BJ (cell line): ENCODE results near the gene IRF9. TPM values are rescaled to one million over a fixed set of nuclear protein-coding genes. Genes with fewer than 3 reads are reported as not detected.
A peak's percentile ranks its signal among the peaks of the same experiment; 100 is the strongest.

Source experiments
- CTCF ChIA-PET: fragments of 350-600 bp; formaldehyde crosslinking; extraction: SDS; loops from one replicate; lab custom pipeline; 2021; ENCODE audit warnings: antibody characterized with exemption, inconsistent platforms; lab: Yijun Ruan, JAX
- POLR2A ChIA-PET: fragments of 300-600 bp; sonication (Branson Sonifier 250); formaldehyde crosslinking; extraction: SDS; loops from one replicate; lab custom pipeline; 2021; ENCODE audit warnings: antibody characterized with exemption; lab: Charles Lee
- DNase-seq: peaks from one replicate; pipeline ENCODE4 v3.0.0-alpha.2; 2011; ENCODE audit warnings: low read depth
- H3K27me3 ChIP-seq: 2 replicates; pipeline ENCODE4 v1.6.0; 2011; ENCODE audit warnings: low read length; ENCODE audit not compliant: control insufficient read depth, insufficient read depth
- H3K36me3 ChIP-seq: 2 replicates; pipeline ENCODE4 v1.5.1; 2011; ENCODE audit warnings: low read length; ENCODE audit not compliant: control insufficient read depth, insufficient read depth
- H3K4me3 ChIP-seq: 2 replicates; pipeline ENCODE4 v1.5.1; 2011; ENCODE audit warnings: low read depth, mild to moderate bottlenecking, control low read depth, low read length
- polyA plus RNA-seq: library from polyadenylated mRNA; depleted of rRNA; stranded (reverse); fragments of >200 nt; gene quantifications from 2 replicates; pipeline ENCODE4 v1.2.3, GENCODE V29; 2011; rRNA removed
- small RNA-seq: library from RNA; depleted of rRNA; stranded (forward); fragments of <200 nt; gene quantifications from one replicate; pipeline ENCODE3, GENCODE V24; 2012; ENCODE audit warnings: low replicate concordance, low read depth; ENCODE audit not compliant: insufficient read length
- TF ChIP-seq, protein P1 (sequence below): IDR thresholded peaks from 2 replicates; pipeline ENCODE4 v1.5.1; 2011; ENCODE audit warnings: low read depth, mild to moderate bottlenecking, control low read depth, inconsistent platforms, low read length, moderate library complexity; ENCODE audit not compliant: insufficient read depth

The IRF9 gene
- polyA plus RNA-seq, 1 experiment = 107 TPM

DNA sequence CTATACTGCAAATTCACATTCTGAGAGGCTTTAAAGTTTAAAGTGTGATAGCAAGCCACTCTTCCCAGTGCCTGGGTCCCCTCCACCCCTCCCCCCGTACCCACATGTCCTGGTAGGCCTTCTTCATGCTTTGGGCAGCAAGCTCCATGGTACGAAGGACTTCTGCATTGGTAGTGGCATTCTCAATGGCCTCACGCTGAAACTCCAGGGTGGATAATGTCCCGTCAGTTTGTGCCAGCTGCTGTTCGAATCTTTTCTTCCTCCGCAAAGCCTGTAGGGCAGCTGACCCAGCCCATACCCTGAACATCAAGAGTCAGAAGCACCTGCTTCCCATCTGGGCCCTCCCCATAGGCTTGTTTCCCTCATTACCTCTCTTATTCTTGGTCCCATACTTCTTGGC lies 50.2 kb downstream of the IRF9 start:
- Histone ChIP-seq H3K36me3 (peaks cover 23% of the 10 kb centered on the region), H3K4me3 (no peak overlapping the region), H3K27me3 (no peaks in the 10 kb centered on the region)
- POLR2A ChIA-PET = no interaction called here
- no peak for DNase-seq
- CTCF ChIA-PET = interaction anchor here (1.8 kb wide), 1 partner anchor 86 kb away, joined by 6 read pairs; no protein-coding TSS in a partner anchor
- TF ChIP-seq, protein P1, sequence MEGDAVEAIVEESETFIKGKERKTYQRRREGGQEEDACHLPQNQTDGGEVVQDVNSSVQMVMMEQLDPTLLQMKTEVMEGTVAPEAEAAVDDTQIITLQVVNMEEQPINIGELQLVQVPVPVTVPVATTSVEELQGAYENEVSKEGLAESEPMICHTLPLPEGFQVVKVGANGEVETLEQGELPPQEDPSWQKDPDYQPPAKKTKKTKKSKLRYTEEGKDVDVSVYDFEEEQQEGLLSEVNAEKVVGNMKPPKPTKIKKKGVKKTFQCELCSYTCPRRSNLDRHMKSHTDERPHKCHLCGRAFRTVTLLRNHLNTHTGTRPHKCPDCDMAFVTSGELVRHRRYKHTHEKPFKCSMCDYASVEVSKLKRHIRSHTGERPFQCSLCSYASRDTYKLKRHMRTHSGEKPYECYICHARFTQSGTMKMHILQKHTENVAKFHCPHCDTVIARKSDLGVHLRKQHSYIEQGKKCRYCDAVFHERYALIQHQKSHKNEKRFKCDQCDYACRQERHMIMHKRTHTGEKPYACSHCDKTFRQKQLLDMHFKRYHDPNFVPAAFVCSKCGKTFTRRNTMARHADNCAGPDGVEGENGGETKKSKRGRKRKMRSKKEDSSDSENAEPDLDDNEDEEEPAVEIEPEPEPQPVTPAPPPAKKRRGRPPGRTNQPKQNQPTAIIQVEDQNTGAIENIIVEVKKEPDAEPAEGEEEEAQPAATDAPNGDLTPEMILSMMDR = no peak

DNA sequence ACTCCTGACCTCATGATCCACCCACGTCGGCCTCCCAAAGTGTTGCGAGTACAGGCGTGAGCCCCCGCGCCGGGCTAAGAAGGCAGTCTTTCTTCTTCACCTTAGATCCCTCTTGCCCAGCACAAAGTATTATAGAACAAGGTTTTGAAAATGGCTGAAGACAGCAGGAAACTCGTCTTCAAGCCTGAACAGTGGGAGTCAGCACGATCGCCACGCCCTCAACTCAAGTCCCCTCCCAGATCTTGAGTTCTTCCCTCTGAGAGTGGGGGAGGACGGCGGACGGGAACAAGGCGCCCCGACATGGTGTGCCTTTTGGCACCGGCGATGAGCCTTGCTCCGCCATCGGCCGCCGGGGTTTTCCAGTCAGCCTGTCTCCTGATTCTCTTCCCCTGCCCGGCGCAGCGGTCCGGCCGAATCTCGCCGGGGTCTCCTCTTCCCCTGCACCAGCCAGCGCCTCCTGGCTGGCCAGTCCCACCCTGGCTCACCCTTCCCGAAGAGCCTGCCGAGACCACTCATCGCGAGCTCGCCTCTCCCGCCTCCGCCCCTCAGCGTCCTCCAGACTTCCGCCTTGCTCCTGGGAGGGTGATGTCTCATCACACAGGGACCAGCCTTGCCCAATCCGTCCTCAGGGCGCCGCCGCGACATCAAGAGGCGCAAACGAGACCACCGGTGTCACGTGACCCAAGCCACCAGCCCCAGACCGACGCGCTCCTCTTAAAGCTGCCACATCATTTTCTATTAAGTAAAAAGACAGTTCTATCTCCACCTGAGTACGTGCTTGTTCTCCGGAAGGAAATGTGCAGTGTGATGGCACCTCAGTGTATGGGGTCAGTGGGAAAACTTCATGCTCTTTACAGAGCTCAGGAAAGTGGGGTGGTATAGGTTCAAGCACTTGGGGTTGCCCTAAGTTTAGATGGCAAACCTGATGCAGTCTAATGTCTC lies 52.1 kb downstream of the IRF9 start, which contains the start of gene CHMP4A:
CHMP4A (minus strand) TSS at position 565 of the 942 bp plus-strand sequence; CDS start at position 516, 49 bp downstream.
- POLR2A ChIA-PET = no interaction called here
- CTCF ChIA-PET = interaction anchor here (0.9 to 2.4 kb wide), 4 partner anchors 29 to 85 kb away, joined by 3 to 10 read pairs (median 4); partner anchors contain the start of genes IRF9, PSME2 and TINF2

DNA sequence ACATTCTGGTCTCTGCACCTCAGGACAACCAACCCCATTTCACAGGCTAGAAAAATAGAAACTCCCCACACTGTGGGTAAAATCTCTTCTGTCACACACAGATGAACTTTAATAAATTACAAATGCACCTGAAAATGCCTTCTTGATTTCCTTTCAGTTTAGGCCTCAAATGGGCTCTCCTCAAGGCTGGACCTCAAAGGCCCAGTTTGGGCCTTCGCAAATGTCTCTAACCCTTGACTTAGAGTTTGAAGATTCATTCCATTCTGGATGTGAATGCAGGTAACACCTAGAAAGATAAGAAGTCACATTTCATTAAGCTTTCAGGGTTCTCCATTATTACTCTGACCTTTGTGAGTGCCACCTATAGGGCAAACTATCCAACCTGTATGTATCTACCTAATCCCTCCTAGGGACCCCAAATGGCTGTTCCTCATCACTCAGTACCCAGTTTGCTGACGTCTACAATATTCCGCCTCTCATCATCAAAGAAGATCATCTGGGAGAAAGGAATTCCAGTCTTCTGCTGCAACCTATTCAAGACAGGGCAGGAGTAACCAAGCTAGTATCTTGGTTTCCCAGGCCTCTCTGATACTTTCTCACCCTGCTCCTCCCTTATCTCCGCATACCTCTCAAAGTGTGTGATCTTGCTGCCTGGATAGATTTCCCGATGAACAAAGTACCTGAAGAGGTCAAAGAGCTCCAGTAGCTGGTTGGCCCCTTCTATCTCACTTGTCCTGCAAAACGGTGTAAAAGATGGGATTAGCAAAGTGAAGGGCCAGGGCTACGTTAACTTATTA lies 53.0 kb downstream of the IRF9 start:
- TF ChIP-seq, protein P1 = no peak
- H3K36me3 ChIP-seq = peaks cover 16% of the 10 kb centered on the region
- H3K4me3 ChIP-seq = peak overlapping the region; percentile 84
- no peaks in the 10 kb centered on the region for H3K27me3 ChIP-seq
- CTCF ChIA-PET = interaction anchor here (0.9 to 2.4 kb wide), 6 partner anchors 28 to 94 kb away, joined by 3 to 10 read pairs (median 4); partner anchors contain the start of genes CIDEB, IRF9, PSME2 and TINF2
- no peak for DNase-seq
- POLR2A ChIA-PET = interaction anchor here (0.6 kb wide), 1 partner anchor 9 kb away, joined by 8 read pairs; no protein-coding TSS in a partner anchor

More for the DNA sequence above, 52.1 kb downstream of the IRF9 start, which contains the start of gene CHMP4A:
- DNase-seq = peak; percentile 91
- H3K4me3 ChIP-seq = peak within 1 kb of the TSS; percentile 84
- H3K27me3 ChIP-seq = no peaks in the 10 kb centered on the region
- TF ChIP-seq, protein P1 = peak; percentile 46
- peaks cover 17% of the 10 kb centered on the region for H3K36me3 ChIP-seq

DNA sequence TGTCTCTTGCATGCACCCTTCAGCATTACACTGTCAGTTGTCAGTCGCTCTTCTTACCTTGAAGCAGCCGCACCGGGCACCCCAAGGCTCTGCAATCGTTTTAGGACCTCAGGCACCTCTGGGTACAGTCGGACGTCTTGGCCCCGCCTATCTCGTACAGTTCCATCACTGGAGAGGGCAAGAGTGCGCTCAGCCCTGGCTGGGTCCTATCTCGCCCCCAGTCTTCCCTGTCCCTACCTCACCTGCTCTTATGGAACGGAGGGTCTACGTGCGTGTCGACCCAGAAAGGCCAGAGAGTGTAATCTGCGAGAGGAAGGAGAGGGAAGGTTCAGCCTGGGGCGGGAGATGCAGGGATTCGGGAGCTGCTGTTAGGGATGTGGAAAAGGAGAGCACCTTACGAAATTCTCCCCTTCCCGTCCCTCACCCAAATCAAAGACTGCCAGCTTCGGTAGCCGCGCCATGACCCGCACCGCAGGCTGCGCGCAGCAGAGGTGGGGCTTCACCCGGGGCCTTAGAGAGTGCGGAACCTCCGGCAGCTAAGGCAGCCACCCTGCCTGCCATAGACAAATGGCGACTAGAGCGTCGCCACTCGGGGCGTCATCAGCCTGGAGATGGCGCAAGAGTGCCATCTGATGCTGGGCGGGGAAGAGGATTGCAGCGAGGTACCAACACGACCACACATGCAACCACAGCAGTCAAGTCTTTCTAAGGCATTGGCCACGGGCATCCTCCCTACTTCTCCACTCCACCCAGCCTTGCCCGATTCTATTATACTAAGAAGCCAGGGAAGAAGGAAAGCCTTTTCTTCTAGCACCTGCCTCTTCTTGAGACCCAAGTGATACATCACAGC lies 54.7 kb downstream of the IRF9 start, which contains the start of gene MDP1:
MDP1 (minus strand) TSS at position 572 of the 850 bp plus-strand sequence; CDS start at position 461, 111 bp downstream.
- Histone ChIP-seq H3K4me3 (peak within 1 kb of the TSS; percentile 64), H3K27me3 (no peaks in the 10 kb centered on the region), H3K36me3 (peaks cover 7% of the 10 kb centered on the region)
- DNase-seq = peak; percentile 38
- POLR2A ChIA-PET = interaction anchor here (0.6 to 0.7 kb wide), 2 partner anchors 27 to 227 kb away, joined by 3 to 8 read pairs; partner anchors contain the start of gene SDR39U1
- TF ChIP-seq, protein P1 = peak; percentile 47
- CTCF ChIA-PET = interaction anchor here (0.8 to 2.0 kb wide), 11 partner anchors 9 to 216 kb away, joined by 3 to 12 read pairs (median 4); partner anchors contain the start of genes DHRS1, IRF9, NOP9 and TINF2

Small RNAs within 50 kb of the gene (small RNA-seq; reads per million reads assigned to genes)
- gene AL136295.4 = not detected
- gene CHMP4A = not detected
- gene IPO4 = not detected
- gene IRF9 = not detected
- not detected for gene MDP1
- gene RNA5SP383 = not detected

Other genes with a start within 250 kb of the IRF9 start
- gene DHRS4, start 207.5 kb upstream of the IRF9 start, polyA plus RNA-seq = 24.3 and 24.7 TPM in 2 replicates
- gene DHRS4L2, start 172.3 kb upstream of the IRF9 start, polyA plus RNA-seq = 12.5 and 15.0 TPM in 2 replicates
- 0.02 and 0.04 TPM in 2 replicates for gene CARMIL3, start 109.3 kb upstream of the IRF9 start, polyA plus RNA-seq
- gene CPNE6, start 89.7 kb upstream of the IRF9 start, polyA plus RNA-seq = not detected in 2 replicates
- 141 and 227 TPM in 2 replicates for gene PCK2, start 67.0 kb upstream of the IRF9 start, polyA plus RNA-seq
- 41.5 and 50.0 TPM in 2 replicates for gene DCAF11, start 46.5 kb upstream of the IRF9 start, polyA plus RNA-seq
- 0.59 and 0.91 TPM in 2 replicates for gene NRL, start 46.3 kb upstream of the IRF9 start, polyA plus RNA-seq
- gene FITM1, start 30.6 kb upstream of the IRF9 start, polyA plus RNA-seq = 0.10 and 0.23 TPM in 2 replicates
- 48.9 and 106 TPM in 2 replicates for gene PSME1, start 25.1 kb upstream of the IRF9 start, polyA plus RNA-seq
- gene EMC9, start 19.7 kb upstream of the IRF9 start, polyA plus RNA-seq = 6.9 and 13.3 TPM in 2 replicates
- 165 and 178 TPM in 2 replicates for gene PSME2, start 14.7 kb upstream of the IRF9 start, polyA plus RNA-seq
- gene RNF31, start 13.8 kb upstream of the IRF9 start, polyA plus RNA-seq = 8.2 and 12.4 TPM in 2 replicates
- gene REC8, start 10.8 kb downstream of the IRF9 start, polyA plus RNA-seq = 2.7 and 5.5 TPM in 2 replicates
- 11.5 and 26.8 TPM in 2 replicates for gene IPO4, start 27.6 kb downstream of the IRF9 start, polyA plus RNA-seq
- 50.5 and 59.2 TPM in 2 replicates for gene TM9SF1, start 34.2 kb downstream of the IRF9 start, polyA plus RNA-seq
- not detected in 2 replicates for gene TSSK4, start 44.4 kb downstream of the IRF9 start, polyA plus RNA-seq
- gene CHMP4A, start 52.2 kb downstream of the IRF9 start, polyA plus RNA-seq = 36.3 and 52.1 TPM in 2 replicates
- gene MDP1, start 54.8 kb downstream of the IRF9 start, polyA plus RNA-seq = 16.3 and 19.3 TPM in 2 replicates
- 242 and 329 TPM in 2 replicates for gene NEDD8, start 71.1 kb downstream of the IRF9 start, polyA plus RNA-seq
- gene GMPR2, start 71.7 kb downstream of the IRF9 start, polyA plus RNA-seq = 103 and 116 TPM in 2 replicates
- gene TINF2, start 81.4 kb downstream of the IRF9 start, polyA plus RNA-seq = 37.2 and 41.7 TPM in 2 replicates
- 0.97 and 2.9 TPM in 2 replicates for gene TGM1, start 101.9 kb downstream of the IRF9 start, polyA plus RNA-seq
- gene RABGGTA, start 110.3 kb downstream of the IRF9 start, polyA plus RNA-seq = 23.2 and 52.5 TPM in 2 replicates
- 40.5 and 57.1 TPM in 2 replicates for gene DHRS1, start 138.5 kb downstream of the IRF9 start, polyA plus RNA-seq
- 13.9 and 16.3 TPM in 2 replicates for gene NOP9, start 138.6 kb downstream of the IRF9 start, polyA plus RNA-seq
- gene CIDEB, start 146.7 kb downstream of the IRF9 start, polyA plus RNA-seq = 0.63 and 0.98 TPM in 2 replicates
- gene LTB4R2, start 148.9 kb downstream of the IRF9 start, polyA plus RNA-seq = 0.98 and 1.6 TPM in 2 replicates
- gene LTB4R, start 150.2 kb downstream of the IRF9 start, polyA plus RNA-seq = 2.5 and 2.6 TPM in 2 replicates
- gene ADCY4, start 173.8 kb downstream of the IRF9 start, polyA plus RNA-seq = 4.1 and 6.8 TPM in 2 replicates
- 4.3 and 4.4 TPM in 2 replicates for gene RIPK3, start 178.7 kb downstream of the IRF9 start, polyA plus RNA-seq
- gene NFATC4, start 206.9 kb downstream of the IRF9 start, polyA plus RNA-seq = 95.8 and 151 TPM in 2 replicates
- gene NYNRIN, start 237.7 kb downstream of the IRF9 start, polyA plus RNA-seq = 7.2 and 10.1 TPM in 2 replicates